Endothelial cell of umbilical vein (primary cell): ENCODE data around the gene RUNX2. TPM values are rescaled to one million over a fixed set of nuclear protein-coding genes. Genes with fewer than 3 reads are reported as not detected.

ENCODE experiments used
- BruUV-seq: library from RNA; stranded (reverse); fragments of 400-500 nt; replicated peaks from 2 replicates; lab custom pipeline; 2021; lab: Mats Ljungman, UMichigan
- CTCF ChIA-PET: fragments of 300-600, 350-600 bp; sonication (Branson Sonifier 250); formaldehyde crosslinking; loops from one replicate; lab custom pipeline; 2021; ENCODE audit warnings: antibody characterized with exemption, inconsistent platforms; lab: Charles Lee
- POLR2A ChIA-PET: fragments of 300-600, 350-600 bp; sonication (Branson Sonifier 250); formaldehyde crosslinking; loops from one replicate; lab custom pipeline; 2021; ENCODE audit warnings: antibody characterized with exemption, inconsistent platforms; lab: Charles Lee
- DNase-seq: peaks from one replicate; pipeline ENCODE4 v3.0.0-alpha.2; 2011; ENCODE audit warnings: low read depth, low spot score
- FAIRE-seq: peaks from 2 replicates; lab custom pipeline; 2011; peaks lifted over from hg19 to GRCh38; lab: Jason Lieb, UNC
- H2AFZ ChIP-seq: 2 replicates; pipeline ENCODE4 v1.6.0; 2012; ENCODE audit warnings: low read depth, low read length, control low read depth, inconsistent platforms
- H3K27ac ChIP-seq: 2 replicates; pipeline ENCODE4 v1.5.1; 2011; ENCODE audit warnings: low read depth, mild to moderate bottlenecking, control low read depth, low read length, moderate library complexity; ENCODE audit not compliant: insufficient read depth
- H3K27me3 ChIP-seq, 2 experiments: 2 replicates each; pipeline versions ENCODE4 v1.6.0 to v1.6.1; 2011; ENCODE audit warnings: low read length in 2 of 2, mixed read lengths in 1 of 2; ENCODE audit not compliant: control insufficient read depth in 2 of 2, insufficient read depth in 2 of 2
- H3K36me3 ChIP-seq, 2 experiments: 2 replicates in 1 of 2; 3 replicates in 1 of 2; pipeline ENCODE4 v1.5.1; 2011; ENCODE audit warnings: low read length in 2 of 2, mild to moderate bottlenecking in 1 of 2, moderate library complexity in 1 of 2; ENCODE audit not compliant: control insufficient read depth in 2 of 2, insufficient read depth in 2 of 2; ENCODE audit errors: extremely low read depth in 1 of 2
- H3K4me1 ChIP-seq: 3 replicates; pipeline ENCODE4 v1.5.1; 2011; ENCODE audit warnings: mild to moderate bottlenecking, low read length; ENCODE audit not compliant: control insufficient read depth, insufficient read depth; ENCODE audit errors: extremely low read depth
- H3K4me2 ChIP-seq: 2 replicates; pipeline ENCODE4 v1.6.1; 2011; ENCODE audit warnings: low read length, control low read depth, mixed read lengths; ENCODE audit not compliant: insufficient read depth
- H3K4me3 ChIP-seq, 3 experiments: fragments of 200-600 bp in 1 of 3; sonication (generic), shearing (Covaris generic) in 1 of 3; replicated peaks in 1 of 3; 2 replicates each; pipeline ENCODE4 v1.5.1; 2011 to 2016; ENCODE audit warnings: control low read depth in 3 of 3, low read length in 3 of 3, mild to moderate bottlenecking in 2 of 3, inconsistent platforms in 1 of 3, low read depth in 1 of 3, moderate library complexity in 1 of 3; ENCODE audit not compliant: insufficient read depth in 1 of 3
- H3K79me2 ChIP-seq: 2 replicates; pipeline ENCODE4 v1.6.0; 2012; ENCODE audit warnings: low read length, inconsistent platforms; ENCODE audit not compliant: control insufficient read depth, insufficient read depth
- H3K9ac ChIP-seq: replicated peaks from 2 replicates; pipeline ENCODE3; 2011; ENCODE audit warnings: low read length, control low read depth; ENCODE audit not compliant: insufficient read depth; ENCODE audit errors: extremely low read depth
- H3K9me1 ChIP-seq: replicated peaks from 3 replicates; pipeline ENCODE4 v1.6.0; 2011; ENCODE audit warnings: mild to moderate bottlenecking, low read length; ENCODE audit not compliant: control insufficient read depth, insufficient read depth; ENCODE audit errors: extremely low read depth
- H3K9me3 ChIP-seq: replicated peaks from 2 replicates; pipeline ENCODE4 v1.5.1; 2012; ENCODE audit warnings: low read length, inconsistent platforms; ENCODE audit not compliant: control insufficient read depth, insufficient read depth
- H4K20me1 ChIP-seq: replicated peaks from 2 replicates; pipeline ENCODE3; 2011; ENCODE audit warnings: mild to moderate bottlenecking, low read length; ENCODE audit not compliant: control insufficient read depth, insufficient read depth; ENCODE audit errors: extremely low read depth
- CTCF ChIP-seq, 2 donors: IDR thresholded peaks; 1 replicate in 1 of 2; 2 replicates in 1 of 2; pipeline ENCODE4 v1.5.1; 2011; ENCODE audit warnings: low read length in 2 of 2, mild to moderate bottlenecking in 2 of 2, moderate library complexity in 2 of 2, control low read depth in 1 of 2, inconsistent platforms in 1 of 2, low read depth in 1 of 2; ENCODE audit not compliant: insufficient read depth in 1 of 2; ENCODE audit errors: extremely low read depth in 1 of 2
- FOS ChIP-seq: IDR thresholded peaks from 2 replicates; pipeline ENCODE4 v1.6.1; 2011; ENCODE audit warnings: mild to moderate bottlenecking, low read length, moderate library complexity, borderline replicate concordance; ENCODE audit not compliant: insufficient read depth
- JUN ChIP-seq: IDR thresholded peaks from 2 replicates; pipeline ENCODE4 v1.6.1; 2011; ENCODE audit warnings: borderline replicate concordance, low read depth; ENCODE audit not compliant: insufficient read length, insufficient read depth
- POLR2AphosphoS5 ChIP-seq: IDR thresholded peaks from 2 replicates; pipeline ENCODE4 v1.6.1; 2012; ENCODE audit warnings: low read depth, mild to moderate bottlenecking, control low read depth, low read length, moderate library complexity; ENCODE audit not compliant: insufficient read depth
- dilution Hi-C: fragments of 300-500 bp; cut with MboI; formaldehyde crosslinking; loops from one replicate; pipeline ENCODE4 v1.15.0; 2019; ENCODE audit warnings: low sequenced_read_pairs; ENCODE audit not compliant: extremely low pct_ligation_motif_present
- intact Hi-C: fragments of 100-400 bp; cut with micrococcal nuclease; formaldehyde crosslinking; loops from one replicate; pipeline ENCODE4 v1.10.0; 2022
- polyA plus RNA-seq, 4 experiments: library from polyadenylated mRNA; depleted of rRNA in 3 of 4; stranded (reverse) in 3 of 4; unstranded in 1 of 4; fragments of >200 nt; gene quantifications; 2 replicates each; pipeline versions ENCODE4 v1.2.1 to v1.2.3, GENCODE V29; 2011 to 2012; ENCODE audit warnings: missing spikeins in 1 of 4
- total RNA-seq: library from RNA; stranded (reverse); gene quantifications from 2 replicates; pipeline ENCODE4 v1.2.3, GENCODE V29; 2021

The RUNX2 gene
- total and polyA plus RNA-seq, 2 donors (not counting 3 experiments of a cell fraction or from before 2014, with no cell fraction given) = 0.06 TPM; not detected in 1

- Histone ChIP-seq H3K36me3 (no peaks in the 10 kb centered on the region), H3K9me1 (no peaks in the 10 kb centered on the region), H3K9me3 (no peaks in the 10 kb centered on the region), H3K4me1 (no peaks in the 10 kb centered on the region), H3K4me2 (no peak overlapping the region), H2AFZ (no peak overlapping the region), H4K20me1 (no peaks in the 10 kb centered on the region), H3K4me3 (no peak overlapping the region), H3K27me3 (peaks cover 11 to 14% of the 10 kb centered on the region in 2 experiments), H3K9ac (no peak overlapping the region), H3K27ac (no peak overlapping the region), H3K79me2 (no peaks in the 10 kb centered on the region)
- DNase-seq (no peak), FAIRE-seq (no peak)
- BruUV-seq = no TSS peak
- POLR2A ChIA-PET = no interaction called here
- intact Hi-C loops (no loop called here), dilution Hi-C loops (no loop called here)
- CTCF ChIA-PET = interaction anchor here (1.2 kb wide), 1 partner anchor 51 kb away, joined by 3 read pairs; no protein-coding TSS in a partner anchor
- TF ChIP-seq POLR2AphosphoS5 (no peak), FOS (no peak), JUN (no peak), CTCF (IDR thresholded peaks at IDR 0.05; ENCODE audit: extremely low read depth in 1 of 2, insufficient read depth in 1 of 2, low read depth in 1 of 2, low read length in 2 of 2) (no peak)
Measured at GRCh38 chr6:45462190-45463134, 134.3 kb downstream of the RUNX2 start.
